Activated CD8-positive, alpha-beta T cell treated with anti-CD3 and anti-CD28 coated beads for 36 hours (primary cell): Measurements from ENCODE around the gene SNX19. TPM values are rescaled to one million over a fixed set of nuclear protein-coding genes. Genes with fewer than 3 reads are reported as not detected.

Experiments used
- ATAC-seq: fragments of 200-7000 bp; cut with Tn5 transposase; one replicate; pipeline ENCODE4 v1.10.0; 2021; ENCODE audit warnings: mild to moderate bottlenecking, moderate library complexity
- CTCF ChIA-PET: fragments of 350-600 bp; sonication (Branson Sonifier 250); formaldehyde crosslinking; loops from one replicate; lab custom pipeline; 2021; ENCODE audit warnings: antibody characterized with exemption; lab: Charles Lee
- POLR2A ChIA-PET: fragments of 350-600 bp; sonication (Branson Sonifier 250); formaldehyde crosslinking; loops from one replicate; lab custom pipeline; 2021; ENCODE audit warnings: antibody characterized with exemption; lab: Charles Lee
- DNase-seq: peaks from one replicate; pipeline ENCODE4 v3.0.0-alpha.2; 2020
- H3K27ac Mint-ChIP-seq: one replicate; pipeline ENCODE4 v1.8.0; 2021; ENCODE audit warnings: mild to moderate bottlenecking, mixed read lengths
- H3K27me3 Mint-ChIP-seq: one replicate; pipeline ENCODE4 v1.8.0; 2021; ENCODE audit warnings: mixed read lengths
- H3K36me3 Mint-ChIP-seq: one replicate; pipeline ENCODE4 v1.8.0; 2021; ENCODE audit warnings: low read depth, mixed read lengths
- H3K4me1 Mint-ChIP-seq: one replicate; pipeline ENCODE4 v1.8.0; 2021; ENCODE audit warnings: low read depth, mixed read lengths
- H3K4me3 Mint-ChIP-seq: one replicate; pipeline ENCODE4 v1.8.0; 2021; ENCODE audit warnings: mild to moderate bottlenecking, moderate library complexity, mixed read lengths
- H3K9me3 Mint-ChIP-seq: one replicate; pipeline ENCODE4 v1.8.0; 2021; ENCODE audit warnings: mixed read lengths
- CTCF ChIP-seq: fragments of 200-600 bp; IDR thresholded peaks from one replicate; pipeline ENCODE4 v1.8.0; 2022; ENCODE audit warnings: antibody characterized with exemption, mild to moderate bottlenecking
- intact Hi-C: fragments of 100-400 bp; cut with micrococcal nuclease; formaldehyde crosslinking; loops from one replicate; pipeline ENCODE4 v1.10.0; 2022
- total RNA-seq, 2 experiments: library from RNA; stranded (reverse); gene quantifications; one replicate each; pipeline ENCODE4 v1.2.3, GENCODE V29; 2021

The SNX19 gene
- total RNA-seq, 2 experiments from 2014 or later: 20.9 to 22.7 TPM

GRCh38 chr11:130832566-130833425 is 83.5 kb downstream of the SNX19 start:
- intact Hi-C loops: no loop called here
- Mint-ChIP-seq H3K4me3 (no peak overlapping the region), H3K4me1 (no peaks in the 10 kb centered on the region), H3K36me3 (peaks cover 4% of the 10 kb centered on the region), H3K9me3 (peaks cover 9% of the 10 kb centered on the region), H3K27me3 (peaks cover 2% of the 10 kb centered on the region), H3K27ac (no peak overlapping the region)
- no peak for DNase-seq
- no peak for TF ChIP-seq CTCF
- ChIA-PET POLR2A (no interaction called here), CTCF (interaction anchor here (1.7 kb wide), 1 partner anchor 29 kb away, joined by 7 read pairs; no protein-coding TSS in a partner anchor)
- no peak for ATAC-seq

GRCh38 chr11:130831976-130832375 is 84.3 kb downstream of the SNX19 start:
- no peak overlapping the region for H3K27ac Mint-ChIP-seq
- CTCF ChIA-PET: no interaction called here
- no peak overlapping the region for H3K4me3 Mint-ChIP-seq
- H3K27me3 Mint-ChIP-seq: peaks cover 1% of the 10 kb centered on the region
- ATAC-seq (no peak), DNase-seq (no peak)
- TF ChIP-seq CTCF: no peak
- peaks cover 4% of the 10 kb centered on the region for H3K9me3 Mint-ChIP-seq
- no peaks in the 10 kb centered on the region for H3K4me1 Mint-ChIP-seq
- intact Hi-C loops: no loop called here
- peaks cover 1% of the 10 kb centered on the region for H3K36me3 Mint-ChIP-seq
- POLR2A ChIA-PET: no interaction called here

- no peak for ATAC-seq
- POLR2A ChIA-PET: no interaction called here
- intact Hi-C loops: no loop called here
- Mint-ChIP-seq H3K4me1 (no peaks in the 10 kb centered on the region), H3K9me3 (peaks cover under 1% of the 10 kb centered on the region), H3K4me3 (no peak overlapping the region), H3K27ac (no peak overlapping the region), H3K27me3 (no peaks in the 10 kb centered on the region), H3K36me3 (no peaks in the 10 kb centered on the region)
- CTCF ChIA-PET: interaction anchor here (1.0 kb wide), 1 partner anchor 31 kb away, joined by 3 read pairs; no protein-coding TSS in a partner anchor
- TF ChIP-seq CTCF: no peak
- peak; percentile 3 for DNase-seq
Observed at GRCh38 chr11:130831506-130831905, 84.8 kb downstream of the SNX19 start.

- no peak for TF ChIP-seq CTCF
- CTCF ChIA-PET: interaction anchor here (1.0 kb wide), 1 partner anchor 32 kb away, joined by 3 read pairs; no protein-coding TSS in a partner anchor
- DNase-seq (no peak), ATAC-seq (no peak)
- Mint-ChIP-seq H3K4me3 (no peak overlapping the region), H3K27ac (no peak overlapping the region), H3K9me3 (no peaks in the 10 kb centered on the region), H3K36me3 (no peaks in the 10 kb centered on the region), H3K4me1 (no peaks in the 10 kb centered on the region), H3K27me3 (no peaks in the 10 kb centered on the region)
- intact Hi-C loops: no loop called here
- POLR2A ChIA-PET: no interaction called here
Observed at GRCh38 chr11:130830566-130830965, 85.7 kb downstream of the SNX19 start.

GRCh38 chr11:130829920-130830511 is 86.3 kb downstream of the SNX19 start:
- POLR2A ChIA-PET: no interaction called here
- no peak overlapping the region for H3K27ac Mint-ChIP-seq
- H3K4me3 Mint-ChIP-seq: no peak overlapping the region
- intact Hi-C loops: no loop called here
- no peaks in the 10 kb centered on the region for H3K27me3 Mint-ChIP-seq
- ATAC-seq: no peak
- no peak for DNase-seq
- CTCF ChIA-PET: no interaction called here
- H3K36me3 Mint-ChIP-seq: no peaks in the 10 kb centered on the region
- no peaks in the 10 kb centered on the region for H3K4me1 Mint-ChIP-seq
- no peaks in the 10 kb centered on the region for H3K9me3 Mint-ChIP-seq
- TF ChIP-seq CTCF: no peak
